T47D (cell line): ENCODE data around the gene SP1.

ENCODE experiments used
- DNase-seq, 2 experiments: peaks; one replicate each; pipeline versions ENCODE4 v3.0.0 to v3.0.0-alpha.2; 2011 to 2012; ENCODE audit warnings: low read depth in 1 of 2, low spot score in 1 of 2
- JUND ChIP-seq: IDR thresholded peaks from 2 replicates; pipeline ENCODE4 v1.6.1; 2012; ENCODE audit warnings: low read depth
- in situ Hi-C: cut with HindIII; loops from 2 replicates; pipeline ENCODE4 v1.10.0; 2016; ENCODE audit warnings: low sequenced_read_pairs, low pct_unique_long_range_greater_than_20kb

SP1 gene

GRCh38 chr12:53453953-53454640 lies 74.1 kb downstream of the SP1 start:
- no peak for DNase-seq
- no peak for TF ChIP-seq JUND
- in situ Hi-C loops: no loop called here

DNA sequence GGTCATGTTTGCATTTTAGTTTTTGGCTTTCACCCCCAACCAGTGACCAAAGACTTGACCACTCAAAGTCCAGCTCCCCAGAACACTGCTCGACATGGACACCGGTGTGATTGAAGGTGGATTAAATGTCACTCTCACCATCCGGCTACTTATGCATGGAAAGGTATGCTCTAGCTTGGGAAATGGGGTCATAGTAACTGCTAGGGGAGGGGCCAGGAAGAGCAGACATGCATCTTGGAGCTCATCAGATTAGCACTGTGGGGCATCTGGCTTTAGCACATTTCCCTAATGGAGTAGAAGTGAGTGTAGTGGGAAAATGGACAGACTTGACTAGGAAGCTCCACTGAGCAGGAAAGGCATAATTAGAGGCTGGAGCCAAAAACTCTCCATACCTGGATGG lies 74.7 kb downstream of the SP1 start:
- in situ Hi-C loops: no loop called here
- no peak for DNase-seq
- TF ChIP-seq JUND: no peak

GRCh38 chr12:53456654-53457366 lies 76.8 kb downstream of the SP1 start:
- in situ Hi-C loops: no loop called here
- TF ChIP-seq JUND: no peak
- DNase-seq: no peak

DNA sequence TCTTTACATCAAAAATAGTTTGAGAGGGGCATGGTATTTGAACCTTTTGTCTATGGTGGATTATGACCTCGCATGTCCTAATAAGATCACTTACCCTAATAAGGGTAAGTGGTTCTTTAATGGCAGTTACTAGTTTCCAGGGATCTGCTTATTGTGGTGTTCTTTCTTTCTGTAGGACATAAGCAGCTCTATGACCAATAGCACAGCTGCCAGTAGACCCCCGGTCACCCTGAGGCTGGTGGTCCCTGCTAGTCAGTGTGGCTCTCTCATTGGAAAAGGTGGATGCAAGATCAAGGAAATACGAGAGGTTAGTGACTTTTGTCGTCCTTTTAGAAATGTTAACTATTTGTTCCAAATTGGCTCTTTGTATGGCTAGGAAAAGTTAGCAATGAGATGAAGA lies 79.1 kb downstream of the SP1 start:
- TF ChIP-seq JUND: no peak
- no peak for DNase-seq
- in situ Hi-C loops: no loop called here

- no peak for TF ChIP-seq JUND
- DNase-seq: no peak
- in situ Hi-C loops: no loop called here
Observed at GRCh38 chr12:53461059-53461458, 81.1 kb downstream of the SP1 start.

DNA sequence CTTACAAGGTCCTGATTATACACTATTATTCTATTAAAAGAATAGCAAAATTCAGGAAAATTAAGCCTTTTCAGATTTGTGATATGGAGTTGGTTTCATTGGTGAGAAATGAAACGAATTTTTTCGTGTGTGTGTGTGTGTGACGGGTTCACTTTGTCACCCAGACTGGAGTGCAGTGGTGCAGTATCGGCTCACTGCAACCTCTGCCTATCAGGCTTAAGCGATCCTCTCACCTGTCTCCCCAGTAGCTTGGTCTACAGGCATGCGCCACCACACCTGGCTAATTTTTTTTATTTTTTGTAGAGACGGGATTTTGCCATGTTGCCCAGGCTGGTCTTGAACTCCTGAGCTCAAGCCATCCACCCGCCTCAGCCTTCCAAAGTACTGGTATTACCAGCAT lies 81.6 kb downstream of the SP1 start:
- TF ChIP-seq JUND: no peak
- no peak for DNase-seq
- in situ Hi-C loops: no loop called here

DNA sequence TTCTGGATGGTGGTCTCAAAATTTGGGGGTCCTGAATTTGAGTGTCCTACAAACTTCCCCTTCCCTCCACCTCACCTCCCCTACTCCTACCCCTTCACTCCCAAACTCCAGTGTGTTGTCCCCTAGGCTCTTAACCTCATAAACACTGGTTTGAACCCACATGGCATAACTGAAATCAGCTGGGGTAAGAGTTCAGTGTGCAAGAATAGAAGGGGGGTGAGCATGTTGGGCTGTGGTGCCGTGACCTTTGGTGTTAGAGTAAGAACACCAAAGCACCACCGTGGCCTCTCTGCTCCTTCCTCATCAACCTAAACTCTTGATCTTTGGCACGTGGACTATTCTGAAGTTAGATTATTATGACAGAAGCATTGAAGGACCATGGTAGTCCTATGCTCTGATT lies 83.0 kb downstream of the SP1 start:
- TF ChIP-seq JUND: no peak
- in situ Hi-C loops: no loop called here
- no peak for DNase-seq

GRCh38 chr12:53463802-53464560 lies 84.0 kb downstream of the SP1 start:
- TF ChIP-seq JUND: no peak
- in situ Hi-C loops: no loop called here
- no peak for DNase-seq

DNA sequence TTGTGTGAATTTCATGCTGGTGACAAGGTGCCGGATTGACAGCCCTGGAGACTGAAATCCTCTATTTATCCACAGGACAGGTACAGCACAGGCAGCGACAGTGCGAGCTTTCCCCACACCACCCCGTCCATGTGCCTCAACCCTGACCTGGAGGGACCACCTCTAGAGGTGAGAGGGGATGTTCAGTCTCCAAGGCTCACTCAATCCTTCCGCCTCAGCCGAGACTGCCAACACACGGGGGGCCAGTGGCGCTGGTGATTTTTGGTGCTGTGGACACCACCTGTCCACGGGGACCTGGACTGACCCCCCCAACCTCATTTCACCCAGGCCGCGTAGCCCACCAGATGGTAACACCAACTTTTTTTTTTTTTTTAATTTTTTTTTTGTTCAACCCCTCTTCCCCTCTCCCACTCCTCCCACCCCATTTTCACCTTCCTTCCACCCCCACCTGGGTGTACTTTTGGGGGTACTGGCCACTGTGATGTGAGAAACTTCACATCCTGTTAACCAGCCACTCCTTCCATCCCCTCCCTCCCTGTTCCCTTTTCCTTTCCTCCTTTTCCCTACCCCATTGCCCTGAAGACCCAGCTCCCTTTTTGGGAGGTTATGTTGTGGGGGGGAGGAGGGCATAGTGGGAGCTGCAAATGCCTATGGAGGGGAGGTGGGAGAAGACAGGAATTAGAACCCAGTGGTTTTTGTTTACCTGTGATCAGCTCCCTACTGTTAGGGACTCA lies 84.9 kb downstream of the SP1 start:
- no peak for DNase-seq
- in situ Hi-C loops: no loop called here
- no peak for TF ChIP-seq JUND

- in situ Hi-C loops: no loop called here
- no peak for TF ChIP-seq JUND
- no peak for DNase-seq
Observed at GRCh38 chr12:53465679-53466078, 85.7 kb downstream of the SP1 start.
